Activated CD8-positive, alpha-beta memory T cell treated with anti-CD3 and anti-CD28 coated beads for 36 hours (primary cell): ENCODE data around the gene PPP1R2. TPM values are rescaled to one million over a fixed set of nuclear protein-coding genes. Genes with fewer than 3 reads are reported as not detected.

Source experiments
- CTCF ChIA-PET: fragments of 350-600 bp; sonication (Branson Sonifier 250); formaldehyde crosslinking; loops from one replicate; lab custom pipeline; 2021; ENCODE audit warnings: antibody characterized with exemption; lab: Charles Lee
- POLR2A ChIA-PET: fragments of 350-600 bp; sonication (Branson Sonifier 250); formaldehyde crosslinking; loops from one replicate; lab custom pipeline; 2021; ENCODE audit warnings: antibody characterized with exemption; lab: Charles Lee
- total RNA-seq, 2 experiments: library from RNA; stranded (reverse); gene quantifications; one replicate each; pipeline ENCODE4 v1.2.3, GENCODE V29; 2021

PPP1R2 gene
- total RNA-seq, 2 experiments from 2014 or later, result 102 to 108 TPM

DNA sequence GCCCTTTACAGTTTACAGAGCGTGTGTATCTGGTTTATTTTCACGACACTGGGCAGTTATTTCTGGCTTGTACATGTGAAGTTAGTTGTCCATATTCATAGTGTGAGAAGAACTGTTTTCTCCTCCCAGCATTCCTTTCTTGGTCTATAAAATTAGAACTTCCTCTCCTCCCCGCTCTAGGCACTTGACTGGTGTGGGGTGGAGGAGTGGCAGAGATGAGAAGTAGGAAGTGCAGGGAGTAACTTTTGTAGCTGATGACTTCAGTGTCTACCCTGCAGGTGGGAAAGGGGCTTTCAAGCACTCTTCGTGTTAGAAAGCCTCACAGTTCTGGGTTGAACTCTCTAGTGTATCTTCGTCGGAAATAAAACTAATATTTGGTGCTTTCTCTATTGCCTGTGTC lies 27.2 kb upstream of the PPP1R2 start:
- POLR2A ChIA-PET, result no interaction called here
- CTCF ChIA-PET, result interaction anchor here (0.5 kb wide), 1 partner anchor 14 kb away, joined by 3 read pairs; no protein-coding TSS in a partner anchor

DNA sequence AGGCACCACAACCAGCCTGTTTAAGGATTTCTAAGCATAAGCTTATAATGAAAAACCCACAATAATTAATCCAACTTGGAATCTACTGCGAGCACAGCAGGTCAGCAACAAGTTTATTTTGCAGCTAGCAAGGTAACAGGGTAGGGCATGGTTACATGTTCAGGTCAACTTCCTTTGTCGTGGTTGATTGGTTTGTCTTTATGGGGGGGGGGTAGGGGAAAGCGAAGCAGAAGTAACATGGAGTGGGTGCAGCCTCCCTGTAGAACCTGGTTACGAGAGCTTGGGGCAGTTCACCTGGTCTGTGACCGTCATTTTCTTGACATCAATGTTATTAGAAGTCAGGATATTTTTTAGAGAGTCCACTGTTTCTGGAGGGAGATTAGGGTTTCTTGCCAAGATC lies 25.5 kb upstream of the PPP1R2 start:
- ChIA-PET CTCF (interaction anchor here (1.0 to 1.3 kb wide), 2 partner anchors 8 to 16 kb away, joined by 3 to 6 read pairs; no protein-coding TSS in a partner anchor), POLR2A (no interaction called here)

DNA sequence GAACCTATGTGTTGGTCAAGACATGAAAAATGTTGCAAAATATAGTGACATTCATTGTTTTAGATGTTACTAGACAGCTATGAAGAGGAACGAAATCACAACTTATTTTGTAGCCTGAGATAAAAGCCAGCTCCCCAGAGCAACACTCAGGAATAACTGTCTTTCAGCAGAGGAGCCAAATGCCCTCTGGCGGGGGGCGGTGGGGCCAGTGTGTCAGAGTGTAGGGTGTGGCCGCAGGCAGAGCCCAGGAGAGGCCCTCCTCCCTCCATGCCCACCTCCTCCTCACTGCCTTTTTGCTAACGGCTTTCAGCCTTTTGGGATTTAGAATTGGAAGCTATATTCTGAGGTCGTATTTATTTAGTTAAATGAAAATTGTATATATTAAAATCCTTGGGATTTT lies 23.7 kb upstream of the PPP1R2 start:
- CTCF ChIA-PET, result interaction anchor here (1.1 kb wide), 1 partner anchor 11 kb away, joined by 3 read pairs; no protein-coding TSS in a partner anchor
- POLR2A ChIA-PET, result no interaction called here

DNA sequence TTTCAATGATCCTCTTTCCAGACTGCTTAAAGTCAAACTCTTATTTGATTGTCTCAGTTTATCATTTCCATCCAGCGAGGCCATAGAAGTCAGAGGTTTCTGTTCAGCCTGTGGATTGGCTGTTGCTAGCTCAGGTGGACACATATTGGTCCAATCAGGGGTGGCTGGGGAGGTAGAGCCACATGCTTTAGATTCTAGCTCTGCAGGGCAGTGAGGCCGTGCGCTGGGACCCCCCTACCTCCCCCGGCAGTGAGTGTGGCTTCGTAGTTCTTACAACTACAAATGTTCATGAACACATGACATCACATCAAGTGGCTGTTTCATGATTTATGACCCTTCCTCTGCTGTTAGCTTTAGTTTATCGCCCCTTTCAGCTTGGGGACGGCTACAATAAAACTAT lies 22.6 kb upstream of the PPP1R2 start:
- ChIA-PET POLR2A (no interaction called here), CTCF (interaction anchor here (1.1 kb wide), 1 partner anchor 10 kb away, joined by 3 read pairs; no protein-coding TSS in a partner anchor)

DNA sequence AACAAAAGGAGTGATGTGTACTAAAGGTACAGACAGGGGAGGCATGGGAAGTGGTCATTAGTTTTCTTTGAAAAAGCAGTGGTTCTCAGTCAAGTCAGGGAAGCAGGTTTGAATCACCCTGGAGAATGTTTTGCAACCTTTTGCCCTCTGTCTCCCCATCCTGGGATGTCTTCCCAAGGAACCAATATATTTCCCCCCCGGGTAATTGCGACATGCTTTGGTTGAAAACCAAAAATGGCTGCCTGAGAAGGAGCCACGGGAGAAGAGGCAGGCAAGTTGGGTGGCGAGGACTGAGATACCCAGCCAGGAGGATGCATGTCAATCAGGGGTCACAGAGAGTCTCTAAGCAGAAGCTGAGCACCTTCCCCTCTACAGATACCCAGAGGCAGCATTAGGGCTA lies 20.2 kb upstream of the PPP1R2 start:
- ChIA-PET CTCF (no interaction called here), POLR2A (no interaction called here)

DNA sequence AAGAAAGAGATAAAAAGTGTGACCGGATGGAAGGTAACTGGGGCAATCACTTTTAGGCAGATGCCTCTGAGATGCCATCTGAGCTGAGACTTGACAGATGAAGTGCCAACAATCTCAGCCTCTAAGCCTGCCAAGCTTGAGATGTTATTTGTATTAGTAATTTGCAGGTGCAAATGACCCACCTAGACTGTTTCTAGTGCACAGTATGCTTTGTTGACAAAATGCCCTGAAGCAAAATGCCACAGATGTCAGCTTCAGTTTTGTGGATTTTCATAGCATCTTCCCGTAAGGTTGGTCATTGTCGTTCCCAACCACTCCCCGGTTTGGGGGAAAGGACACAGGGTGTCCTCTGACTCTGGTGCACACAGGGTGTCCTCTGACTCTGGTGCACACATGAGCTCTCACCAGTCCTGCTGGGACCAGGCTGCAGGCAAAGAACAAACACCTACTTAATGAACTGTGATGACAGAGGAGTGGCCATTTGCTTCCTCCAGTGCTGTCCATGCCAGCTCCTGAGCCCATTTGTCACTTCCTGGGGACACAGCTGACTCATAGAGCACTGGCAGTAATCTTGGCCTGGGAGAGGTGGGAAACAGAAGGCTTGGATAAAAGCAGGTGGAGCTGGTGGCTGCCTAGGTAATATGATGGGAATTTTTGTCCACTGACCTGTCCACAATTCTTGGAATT lies 16.7 kb upstream of the PPP1R2 start:
- ChIA-PET POLR2A (no interaction called here), CTCF (interaction anchor here (0.7 kb wide), 1 partner anchor 371 kb away, joined by 3 read pairs; no protein-coding TSS in a partner anchor)

DNA sequence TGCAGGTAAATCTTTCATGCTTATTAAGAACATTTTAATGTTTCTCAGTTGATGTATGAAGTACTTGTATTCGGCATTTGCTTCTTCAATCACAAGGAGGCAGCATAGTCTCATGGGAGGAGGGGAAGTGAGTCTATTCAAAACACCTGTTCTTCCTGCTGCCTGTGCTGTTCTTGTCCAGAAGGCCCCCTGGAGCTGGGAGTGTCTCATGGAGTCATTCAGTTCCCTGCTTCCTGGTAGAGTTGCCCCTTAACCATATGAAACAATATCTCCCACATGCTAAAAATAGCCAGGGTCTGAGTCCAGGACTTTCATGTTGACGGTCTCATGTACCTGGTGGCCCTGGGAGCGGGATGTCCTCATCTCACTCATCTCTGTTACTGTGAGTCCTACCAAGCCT lies 15.5 kb upstream of the PPP1R2 start:
- CTCF ChIA-PET, result interaction anchor here (0.6 kb wide), 2 partner anchors 144 to 303 kb away, joined by 3 to 4 read pairs; no protein-coding TSS in a partner anchor
- POLR2A ChIA-PET, result no interaction called here

DNA sequence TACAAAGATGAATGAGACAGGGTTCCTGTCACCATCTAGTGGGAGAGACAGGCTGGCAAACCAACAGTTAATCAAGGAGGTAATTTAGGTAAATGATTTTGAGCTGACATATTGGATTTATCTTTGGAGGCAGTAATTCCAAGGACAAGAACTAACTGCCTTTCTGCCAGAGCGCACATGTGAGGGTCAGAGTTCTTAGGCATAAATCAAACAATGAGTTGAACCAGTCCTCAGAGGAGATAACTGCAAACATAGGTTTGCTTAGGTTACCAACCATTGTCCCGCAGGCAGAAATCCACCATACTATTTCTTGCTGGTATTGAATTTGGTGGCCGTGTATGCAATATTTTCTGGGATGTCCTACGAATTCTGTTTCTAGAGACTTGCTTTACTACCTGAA lies 14.2 kb upstream of the PPP1R2 start:
- ChIA-PET CTCF (no interaction called here), POLR2A (no interaction called here)

DNA sequence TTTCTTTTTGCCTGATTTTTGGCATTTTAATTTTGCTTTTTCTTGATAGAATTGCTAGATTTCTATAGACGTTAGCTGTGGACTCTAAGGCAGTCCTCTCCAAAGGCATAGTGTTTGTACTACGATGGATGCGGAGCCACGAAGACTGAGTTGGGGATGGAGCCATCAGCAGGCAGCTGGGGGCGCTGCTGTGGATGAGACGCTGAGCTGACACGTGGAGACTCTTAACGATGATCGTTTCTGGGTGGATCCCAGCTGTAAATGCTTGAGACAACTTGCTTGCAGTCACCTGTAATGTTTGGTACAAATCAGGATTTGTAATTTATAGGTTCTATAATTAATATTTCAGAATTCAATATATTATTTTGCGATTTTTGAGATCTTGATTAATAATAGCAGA lies 13.3 kb upstream of the PPP1R2 start:
- ChIA-PET CTCF (interaction anchor here (1.4 kb wide), 1 partner anchor 10 kb away, joined by 3 read pairs; no protein-coding TSS in a partner anchor), POLR2A (no interaction called here)

DNA sequence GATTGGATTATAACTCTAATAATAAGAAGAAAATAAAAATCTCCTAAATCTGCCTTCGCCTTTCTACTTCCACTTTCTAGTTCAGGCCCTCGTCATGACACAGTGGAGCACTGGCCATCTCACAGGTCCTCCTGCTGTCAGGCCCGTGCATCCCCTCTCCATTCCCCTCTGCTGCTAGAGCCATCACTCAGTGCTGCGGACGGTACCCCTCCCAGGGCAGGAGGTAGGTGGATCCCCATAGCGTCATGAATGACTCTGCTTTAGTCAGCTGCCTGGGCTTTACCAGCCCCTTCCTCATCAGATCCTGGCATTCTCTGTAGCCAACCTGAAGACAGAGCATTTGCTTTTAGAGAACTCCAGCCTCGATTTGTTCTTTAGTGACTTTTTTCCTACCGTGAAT lies 12.0 kb upstream of the PPP1R2 start:
- ChIA-PET POLR2A (no interaction called here), CTCF (no interaction called here)

DNA sequence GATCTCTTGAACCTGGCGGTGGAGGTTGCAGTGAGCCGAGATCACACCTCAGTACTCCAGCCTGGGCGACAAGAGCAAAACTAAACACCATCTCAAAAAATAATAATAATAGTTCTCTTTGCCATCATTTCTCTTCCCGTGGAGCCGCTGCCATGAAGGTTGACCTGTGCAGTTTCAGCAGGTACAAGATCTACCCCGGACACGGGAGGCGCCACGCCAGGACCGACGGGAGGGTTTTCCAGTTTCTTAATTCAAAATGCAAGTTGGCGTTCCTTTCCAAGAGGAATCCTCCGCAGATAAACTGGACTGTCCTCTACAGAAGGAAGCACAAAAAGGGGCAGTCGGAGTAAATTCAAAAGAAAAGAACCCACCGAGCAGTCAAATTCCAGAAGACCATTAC lies 11.3 kb upstream of the PPP1R2 start:
- ChIA-PET POLR2A (no interaction called here), CTCF (no interaction called here)

DNA sequence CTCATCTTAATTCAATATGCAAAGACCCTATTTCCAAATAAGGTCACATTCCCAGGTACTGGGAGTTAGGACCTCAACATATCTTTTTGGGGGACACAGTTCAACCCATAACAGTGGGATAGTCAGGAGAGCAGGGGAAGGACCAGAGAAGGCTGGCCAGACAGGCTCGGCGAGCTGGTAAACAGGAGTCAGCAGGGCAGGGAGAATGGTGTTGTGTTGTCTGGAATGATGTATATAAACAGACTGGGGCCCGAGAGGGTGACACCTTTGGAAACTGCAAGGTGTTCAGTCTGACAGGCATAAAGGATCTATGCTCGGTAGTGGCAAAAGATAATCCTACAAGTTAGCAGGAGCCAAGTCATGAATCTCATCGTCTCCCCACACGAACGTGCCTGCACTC lies 10.1 kb upstream of the PPP1R2 start:
- ChIA-PET CTCF (interaction anchor here (1.2 to 1.5 kb wide), 2 partner anchors 15 to 297 kb away, joined by 3 to 6 read pairs; no protein-coding TSS in a partner anchor), POLR2A (no interaction called here)

DNA sequence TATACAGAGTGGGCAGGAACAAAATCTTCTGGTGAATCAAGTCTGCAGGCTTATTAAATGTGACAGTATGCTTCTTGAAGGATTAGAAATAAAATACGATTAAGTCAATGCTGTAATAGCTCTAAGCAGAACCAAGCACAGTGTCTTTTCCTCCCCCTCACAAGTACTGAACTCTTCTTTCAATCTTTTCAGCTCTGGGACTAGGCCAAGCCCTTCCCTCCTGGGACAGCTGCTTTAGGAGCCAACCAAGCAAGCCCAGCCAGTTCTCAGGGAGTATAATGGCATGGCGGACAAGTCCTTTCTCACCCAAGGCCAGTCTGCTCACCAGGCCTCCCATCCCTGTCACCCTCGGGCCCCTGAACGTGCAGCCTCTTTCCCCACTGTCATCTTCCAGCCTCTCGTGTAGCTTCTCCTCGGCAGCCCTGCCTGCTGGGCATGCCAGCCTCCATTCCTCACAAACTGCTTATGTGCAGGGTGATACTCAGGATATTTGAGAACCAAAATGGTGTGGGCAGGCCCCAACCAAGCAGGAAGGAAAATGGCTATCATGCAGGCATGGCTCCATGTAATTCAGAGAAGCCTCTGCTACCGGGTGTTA lies 8.4 kb upstream of the PPP1R2 start:
- POLR2A ChIA-PET, result interaction anchor here (0.6 to 1.6 kb wide), 3 partner anchors 9 to 30 kb away, joined by 3 to 11 read pairs (median 7); no protein-coding TSS in a partner anchor
- CTCF ChIA-PET, result interaction anchor here (0.8 to 2.0 kb wide), 2 partner anchors 8 to 281 kb away, joined by 3 to 9 read pairs; partner anchors contain the start of genes PPP1R2 and XXYLT1

DNA sequence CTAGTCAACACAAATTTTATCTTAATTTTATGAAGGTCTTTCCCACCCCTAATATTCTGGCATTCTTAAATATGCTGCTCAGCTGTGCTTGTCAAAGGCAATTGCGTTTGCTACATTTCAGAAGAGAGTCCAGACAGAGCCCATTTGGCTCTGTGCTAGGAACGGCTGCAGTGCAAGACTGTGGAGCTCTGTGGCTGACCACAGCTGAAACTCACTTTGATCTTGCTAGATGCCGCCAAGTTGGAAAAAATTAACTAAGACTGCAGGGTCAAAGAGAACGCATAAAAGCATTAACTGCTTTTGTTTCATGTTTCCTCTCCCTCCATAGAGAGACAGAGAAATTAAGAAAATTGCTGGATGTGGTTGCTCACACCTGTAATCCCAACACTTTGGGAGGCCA lies 7.6 kb upstream of the PPP1R2 start:
- POLR2A ChIA-PET, result interaction anchor here (1.0 to 1.6 kb wide), 2 partner anchors 8 to 30 kb away, joined by 3 to 7 read pairs; no protein-coding TSS in a partner anchor

DNA sequence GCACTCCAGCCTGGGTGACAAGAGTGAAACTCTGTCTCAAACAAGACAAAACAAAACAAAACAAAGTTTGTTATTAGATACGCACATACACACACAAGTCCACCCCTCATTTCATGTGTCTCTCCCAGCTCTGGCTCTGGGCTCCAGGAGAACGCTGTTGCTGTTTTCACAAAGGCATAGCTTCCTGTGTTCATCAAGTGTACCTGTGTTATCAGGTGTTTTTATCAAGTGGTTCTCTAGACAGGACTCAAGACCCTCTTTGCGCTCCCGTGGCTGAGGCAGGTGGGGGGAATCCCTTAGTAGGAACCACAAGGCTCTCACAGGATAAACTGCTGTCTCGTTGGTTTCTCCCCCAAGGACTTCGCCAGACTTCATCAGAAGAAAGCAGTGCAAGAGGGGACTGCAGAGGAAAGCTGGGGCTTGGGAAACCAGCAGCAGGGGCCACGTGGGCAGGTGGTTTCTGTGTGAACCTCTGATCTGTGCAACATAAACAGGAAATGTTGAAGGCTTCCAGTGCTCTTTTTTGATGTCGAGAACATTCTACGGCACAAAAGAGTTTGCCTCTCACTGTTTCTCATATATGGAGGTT lies 6.9 kb upstream of the PPP1R2 start:
- CTCF ChIA-PET, result interaction anchor here (1.3 to 2.0 kb wide), 2 partner anchors 12 to 279 kb away, joined by 4 to 9 read pairs; partner anchors contain the start of gene XXYLT1

More for the DNA sequence above, 7.6 kb upstream of the PPP1R2 start:
- CTCF ChIA-PET, result interaction anchor here (0.6 to 2.0 kb wide), 3 partner anchors 13 to 280 kb away, joined by 4 to 9 read pairs (median 6); partner anchors contain the start of gene XXYLT1

DNA sequence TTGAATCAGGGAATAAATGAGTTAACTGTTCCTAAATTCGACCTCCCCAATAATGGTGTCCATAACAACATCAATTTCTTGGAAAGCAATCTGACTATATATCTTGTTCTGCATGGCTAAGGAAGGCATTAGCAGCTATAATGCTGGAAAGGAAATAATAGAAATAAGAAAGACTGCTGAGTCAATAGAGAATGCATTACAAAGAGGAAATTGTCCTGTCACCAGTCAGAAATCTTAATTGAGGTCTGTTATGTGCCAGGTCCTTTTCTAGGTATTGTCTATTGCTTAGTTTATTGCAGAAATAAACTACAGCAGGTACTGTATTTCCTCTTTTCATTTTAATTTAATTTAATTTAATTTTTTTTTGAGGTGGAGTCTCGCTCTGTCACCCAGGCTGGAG lies 5.9 kb upstream of the PPP1R2 start:
- POLR2A ChIA-PET, result interaction anchor here (1.5 kb wide), 1 partner anchor 278 kb away, joined by 4 read pairs; the partner anchor contains the start of gene XXYLT1
- CTCF ChIA-PET, result interaction anchor here (0.6 kb wide), 1 partner anchor 11 kb away, joined by 4 read pairs; no protein-coding TSS in a partner anchor

More for the DNA sequence above, 6.9 kb upstream of the PPP1R2 start:
- POLR2A ChIA-PET, result interaction anchor here (1.5 kb wide), 1 partner anchor 279 kb away, joined by 4 read pairs; the partner anchor contains the start of gene XXYLT1

DNA sequence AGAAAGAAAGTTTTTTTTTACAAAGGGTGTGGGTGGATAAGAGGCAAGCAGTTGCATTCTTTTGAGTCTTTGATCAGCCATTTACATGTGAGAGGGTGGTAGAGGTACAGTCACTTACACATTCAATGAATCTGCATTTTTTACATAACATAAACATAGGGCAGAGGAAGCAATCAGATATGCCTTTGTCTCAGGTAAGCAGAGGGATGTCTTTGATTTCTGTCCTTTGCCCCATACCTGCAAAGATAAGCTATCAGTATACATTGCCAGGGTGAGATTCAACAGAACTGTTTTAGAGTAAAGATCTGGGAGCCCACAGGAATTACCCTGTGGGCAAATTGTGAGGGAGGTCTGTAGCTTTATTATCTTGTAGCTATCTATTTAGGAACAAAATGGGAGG lies 5.4 kb upstream of the PPP1R2 start:
- POLR2A ChIA-PET, result interaction anchor here (1.5 kb wide), 1 partner anchor 278 kb away, joined by 4 read pairs; the partner anchor contains the start of gene XXYLT1
- CTCF ChIA-PET, result interaction anchor here (0.6 kb wide), 1 partner anchor 10 kb away, joined by 4 read pairs; no protein-coding TSS in a partner anchor

DNA sequence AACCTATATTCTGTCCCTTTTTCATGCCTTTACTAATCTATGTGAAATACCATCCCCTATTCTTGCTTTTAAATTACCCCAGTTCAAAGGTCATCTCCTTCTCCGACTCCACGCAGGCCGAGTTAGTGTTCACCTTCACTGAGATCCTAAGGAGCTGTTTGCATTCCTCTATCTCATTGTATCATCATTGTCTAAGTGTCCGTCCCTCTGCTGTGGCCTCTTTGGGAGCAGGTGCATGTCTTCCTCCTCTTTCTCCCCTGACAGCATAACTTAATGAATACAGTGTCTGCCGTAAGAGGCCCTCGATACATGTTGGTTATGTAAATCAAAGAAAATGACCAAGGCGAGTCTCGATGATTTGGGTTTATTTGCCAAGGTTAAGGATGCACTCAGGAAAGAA lies 4.9 kb upstream of the PPP1R2 start:
- POLR2A ChIA-PET, result no interaction called here
- CTCF ChIA-PET, result no interaction called here

DNA sequence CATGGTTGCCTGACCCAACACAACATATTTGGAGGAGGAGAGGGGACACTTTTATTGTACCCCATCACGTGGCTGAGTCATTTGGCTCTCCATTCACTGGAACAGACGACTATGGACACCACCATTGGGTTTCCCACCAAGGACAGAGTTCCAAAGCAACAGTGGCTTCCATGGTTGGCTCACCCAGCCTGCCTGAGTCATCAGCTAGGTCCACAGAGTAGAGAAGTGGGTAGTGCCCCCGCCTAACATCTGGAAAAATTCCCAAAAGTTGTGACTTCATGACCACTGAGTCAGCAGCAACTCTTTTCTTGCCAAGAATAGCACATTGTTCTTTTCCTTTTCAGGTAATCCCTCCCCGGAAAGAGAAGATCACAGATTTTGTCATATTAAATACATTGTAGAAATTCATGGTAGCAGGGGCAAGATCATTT lies 3.0 kb upstream of the PPP1R2 start:
- CTCF ChIA-PET, result interaction anchor here (1.0 kb wide), 1 partner anchor 276 kb away, joined by 4 read pairs; the partner anchor contains the start of gene XXYLT1
- POLR2A ChIA-PET, result interaction anchor here (0.7 kb wide), 1 partner anchor 276 kb away, joined by 3 read pairs; no protein-coding TSS in a partner anchor
